Neural cell (in vitro differentiated cells): ENCODE data around the gene H6PD. TPM values are rescaled to one million over a fixed set of nuclear protein-coding genes. Genes with fewer than 3 reads are reported as not detected.
A peak's percentile ranks its signal among the peaks of the same experiment; 100 is the strongest.

Experiments used
- H2AFZ ChIP-seq: fragments of 200-600, 300-800 bp; sonication (generic), shearing (Covaris generic); 2 replicates; pipeline ENCODE4 v1.6.0; 2014; ENCODE audit warnings: low read depth, mild to moderate bottlenecking, antibody characterized with exemption, low read length, moderate library complexity
- H3F3A ChIP-seq: fragments of 200-600 bp; shearing (Covaris generic); 2 replicates; pipeline ENCODE4 v1.6.1; 2016; ENCODE audit warnings: mild to moderate bottlenecking, moderate library complexity, mixed read lengths, antibody characterized with exemption, low read length; ENCODE audit not compliant: insufficient read depth, poor library complexity, severe bottlenecking
- H3K27ac ChIP-seq: fragments of 200-600, 300-800 bp; sonication (generic), shearing (Covaris generic); 2 replicates; pipeline ENCODE4 v1.5.1; 2014; ENCODE audit warnings: mild to moderate bottlenecking, low read length, moderate library complexity
- H3K27me3 ChIP-seq: fragments of 300-800, 200-600 bp; sonication (generic), shearing (Covaris generic); 2 replicates; pipeline ENCODE4 v1.6.0; 2014; ENCODE audit warnings: mild to moderate bottlenecking, low read depth, low read length, moderate library complexity; ENCODE audit not compliant: insufficient read depth
- H3K36me3 ChIP-seq: fragments of 300-800, 200-600 bp; sonication (generic), shearing (Covaris generic); 2 replicates; pipeline ENCODE4 v1.5.1; 2014; ENCODE audit warnings: mild to moderate bottlenecking, antibody characterized with exemption, low read length, moderate library complexity; ENCODE audit not compliant: insufficient read depth
- H3K4me2 ChIP-seq: fragments of 300-800, 200-600 bp; sonication (generic), shearing (Covaris generic); 2 replicates; pipeline ENCODE4 v1.6.0; 2014; ENCODE audit warnings: mild to moderate bottlenecking, low read length
- H3K4me3 ChIP-seq: fragments of 300-800, 200-600 bp; sonication (generic), shearing (Covaris generic); 2 replicates; pipeline ENCODE4 v1.5.1; 2014; ENCODE audit warnings: mild to moderate bottlenecking, low read length, moderate library complexity
- H3K79me2 ChIP-seq: fragments of 200-600 bp; shearing (Covaris generic); replicated peaks from 2 replicates; pipeline ENCODE4 v1.6.0; 2014; ENCODE audit warnings: mild to moderate bottlenecking, low read length, moderate library complexity; ENCODE audit not compliant: insufficient read depth
- H3K9ac ChIP-seq: fragments of 300-800, 200-600 bp; sonication (generic), shearing (Covaris generic); 2 replicates; pipeline ENCODE4 v1.6.1; 2016; ENCODE audit warnings: mild to moderate bottlenecking, low read length, mixed read lengths
- H3K9me2 ChIP-seq: fragments of 200-600 bp; shearing (Covaris generic); 2 replicates; pipeline ENCODE4 v1.6.1; 2016; ENCODE audit warnings: mild to moderate bottlenecking, low read length, mixed read lengths; ENCODE audit not compliant: insufficient read depth
- H3K9me3 ChIP-seq: fragments of 200-600, 300-800 bp; sonication (generic), shearing (Covaris generic); 2 replicates; pipeline ENCODE4 v1.6.1; 2016; ENCODE audit warnings: mild to moderate bottlenecking, mixed run types, low read length, moderate library complexity, mixed read lengths
- H4K20me1 ChIP-seq: fragments of 200-600 bp; shearing (Covaris generic); 2 replicates; pipeline ENCODE4 v1.6.1; 2016; ENCODE audit warnings: mild to moderate bottlenecking, mixed run types; ENCODE audit not compliant: insufficient read depth
- CTCF ChIP-seq: fragments of 450-650 bp; IDR thresholded peaks from 2 replicates; pipeline ENCODE4 v1.5.1; 2014; ENCODE audit warnings: antibody characterized with exemption, mild to moderate bottlenecking, moderate library complexity; ENCODE audit not compliant: poor library complexity, severe bottlenecking
- EP300 ChIP-seq: fragments of 450-650 bp; conservative IDR thresholded peaks from 2 replicates; pipeline ENCODE4 v1.6.1; 2014; ENCODE audit warnings: antibody characterized with exemption, mild to moderate bottlenecking, moderate library complexity; ENCODE audit not compliant: poor library complexity, severe bottlenecking
- EZH2 ChIP-seq: fragments of 200-600, 300-800 bp; shearing (Covaris generic), sonication (generic); IDR thresholded peaks from 2 replicates; pipeline ENCODE4 v1.6.1; 2014; ENCODE audit warnings: antibody characterized with exemption, low read length, borderline replicate concordance, mild to moderate bottlenecking; ENCODE audit not compliant: insufficient read depth, poor library complexity, severe bottlenecking
- MXI1 ChIP-seq: fragments of 450-650 bp; conservative IDR thresholded peaks from 2 replicates; pipeline ENCODE4 v1.6.1; 2014; ENCODE audit warnings: antibody characterized with exemption, mild to moderate bottlenecking; ENCODE audit not compliant: poor library complexity, severe bottlenecking
- POLR2AphosphoS5 ChIP-seq: IDR thresholded peaks from 2 replicates; pipeline ENCODE4 v1.6.1; 2012
- RAD21 ChIP-seq: fragments of 450-650 bp; conservative IDR thresholded peaks from 2 replicates; pipeline ENCODE4 v1.6.1; 2014; ENCODE audit warnings: antibody characterized with exemption, mild to moderate bottlenecking, moderate library complexity
- REST ChIP-seq: IDR thresholded peaks from 2 replicates; pipeline ENCODE4 v1.6.1; 2012; ENCODE audit warnings: borderline replicate concordance
- SMC3 ChIP-seq: fragments of 450-650 bp; conservative IDR thresholded peaks from 2 replicates; pipeline ENCODE4 v1.6.1; 2014; ENCODE audit warnings: antibody characterized with exemption, mild to moderate bottlenecking, moderate library complexity; ENCODE audit not compliant: poor library complexity
- TAF1 ChIP-seq: IDR thresholded peaks from 2 replicates; pipeline ENCODE4 v1.6.1; 2012; ENCODE audit warnings: low read depth
- polyA plus RNA-seq: library from polyadenylated mRNA; depleted of rRNA; stranded (reverse); fragments of >200 nt; gene quantifications from 2 replicates; pipeline ENCODE4 v1.2.3, GENCODE V29; 2014

H6PD gene
- polyA plus RNA-seq, 1 donor from 2014 or later: 4.6 TPM

GRCh38 chr1:9233241-9233941 lies 1.2 kb upstream of the H6PD start:
- Histone ChIP-seq H3F3A (no peaks in the 10 kb centered on the region), H3K27me3 (no peaks in the 10 kb centered on the region), H3K4me3 (no peak overlapping the region), H3K27ac (no peak overlapping the region), H3K9me3 (no peaks in the 10 kb centered on the region), H3K9ac (no peak overlapping the region), H3K9me2 (no peaks in the 10 kb centered on the region), H3K36me3 (no peaks in the 10 kb centered on the region), H2AFZ (no peak overlapping the region), H3K79me2 (no peaks in the 10 kb centered on the region), H4K20me1 (no peaks in the 10 kb centered on the region), H3K4me2 (no peak overlapping the region)
- TF ChIP-seq MXI1: no peak
- TF ChIP-seq SMC3: no peak
- TF ChIP-seq CTCF: no peak
- no peak for TF ChIP-seq EZH2
- no peak for TF ChIP-seq TAF1
- no peak for TF ChIP-seq REST
- no peak for TF ChIP-seq EP300
- no peak for TF ChIP-seq RAD21
- TF ChIP-seq POLR2AphosphoS5: no peak

GRCh38 chr1:9233942-9234222 lies 692 bp upstream of the H6PD start:
- no peaks in the 10 kb centered on the region for H3K9me3 ChIP-seq
- no peak overlapping the region for H3K27ac ChIP-seq
- no peaks in the 10 kb centered on the region for H3K79me2 ChIP-seq
- no peaks in the 10 kb centered on the region for H3F3A ChIP-seq
- peak overlapping the region; percentile 76 for H3K4me3 ChIP-seq
- no peaks in the 10 kb centered on the region for H3K9me2 ChIP-seq
- no peak overlapping the region for H3K4me2 ChIP-seq
- no peak for TF ChIP-seq REST
- TF ChIP-seq MXI1: no peak
- TF ChIP-seq EP300: no peak
- TF ChIP-seq CTCF: no peak
- TF ChIP-seq POLR2AphosphoS5: no peak
- no peak for TF ChIP-seq TAF1
- TF ChIP-seq EZH2: no peak
- TF ChIP-seq RAD21: no peak
- H3K9ac ChIP-seq: peak overlapping the region; percentile 52
- no peaks in the 10 kb centered on the region for H3K36me3 ChIP-seq
- H4K20me1 ChIP-seq: no peaks in the 10 kb centered on the region
- H2AFZ ChIP-seq: no peak overlapping the region
- H3K27me3 ChIP-seq: no peaks in the 10 kb centered on the region
